Astrocyte (in vitro differentiated cells and primary cell): ENCODE data around the gene GLB1L2. TPM values are rescaled to one million over a fixed set of nuclear protein-coding genes. Genes with fewer than 3 reads are reported as not detected.

Source experiments
- DNase-seq: peaks from one replicate; pipeline ENCODE4 v3.0.0-alpha.2; 2010; ENCODE audit warnings: low read depth
- FAIRE-seq: peaks from 2 replicates; lab custom pipeline; 2011; peaks lifted over from hg19 to GRCh38; lab: Jason Lieb, UNC
- H2AFZ ChIP-seq: 2 replicates; pipeline ENCODE4 v1.6.0; 2012; ENCODE audit warnings: low read depth, low read length, inconsistent platforms
- H3K27ac ChIP-seq: 2 replicates; pipeline ENCODE4 v1.5.1; 2011; ENCODE audit warnings: low read depth, low read length, inconsistent platforms
- H3K27me3 ChIP-seq: 2 replicates; pipeline ENCODE4 v1.6.0; 2011; ENCODE audit warnings: low read length, inconsistent platforms; ENCODE audit not compliant: insufficient read depth
- H3K36me3 ChIP-seq: 2 replicates; pipeline ENCODE4 v1.5.1; 2011; ENCODE audit warnings: low read length, inconsistent platforms; ENCODE audit not compliant: insufficient read depth
- H3K4me1 ChIP-seq: 2 replicates; pipeline ENCODE4 v1.5.1; 2011; ENCODE audit warnings: low read length, inconsistent platforms; ENCODE audit not compliant: insufficient read depth
- H3K4me2 ChIP-seq: 2 replicates; pipeline ENCODE4 v1.6.0; 2012; ENCODE audit warnings: low read length, inconsistent platforms
- H3K4me3 ChIP-seq: 2 replicates; pipeline ENCODE4 v1.5.1; 2011; ENCODE audit warnings: low read depth, mild to moderate bottlenecking, low read length, inconsistent platforms; ENCODE audit not compliant: insufficient read depth
- H3K79me2 ChIP-seq: 2 replicates; pipeline ENCODE4 v1.6.0; 2012; ENCODE audit warnings: mild to moderate bottlenecking, low read length, inconsistent platforms; ENCODE audit not compliant: insufficient read depth
- H3K9ac ChIP-seq: 2 replicates; pipeline ENCODE4 v1.6.0; 2012; ENCODE audit warnings: mild to moderate bottlenecking, low read length, inconsistent platforms
- H3K9me3 ChIP-seq: 2 replicates; pipeline ENCODE4 v1.5.1; 2012; ENCODE audit warnings: low read depth, mild to moderate bottlenecking, low read length, inconsistent platforms; ENCODE audit not compliant: insufficient read depth
- H4K20me1 ChIP-seq: 2 replicates; pipeline ENCODE4 v1.6.0; 2012; ENCODE audit warnings: low read length, inconsistent platforms; ENCODE audit not compliant: insufficient read depth
- H3K27ac Mint-ChIP-seq: one replicate; pipeline ENCODE4 v1.8.0; 2021; ENCODE audit warnings: mild to moderate bottlenecking, mixed read lengths; ENCODE audit not compliant: unreplicated experiment
- H3K27me3 Mint-ChIP-seq: one replicate; pipeline ENCODE4 v1.8.0; 2021; ENCODE audit warnings: low read depth, mixed read lengths; ENCODE audit not compliant: unreplicated experiment
- H3K36me3 Mint-ChIP-seq: one replicate; pipeline ENCODE4 v1.8.0; 2021; ENCODE audit warnings: low read depth, mixed read lengths; ENCODE audit not compliant: unreplicated experiment
- H3K4me1 Mint-ChIP-seq: one replicate; pipeline ENCODE4 v1.8.0; 2021; ENCODE audit warnings: low read depth, mixed read lengths; ENCODE audit not compliant: unreplicated experiment
- H3K4me3 Mint-ChIP-seq: one replicate; pipeline ENCODE4 v1.8.0; 2021; ENCODE audit warnings: mild to moderate bottlenecking, moderate library complexity, mixed read lengths; ENCODE audit not compliant: unreplicated experiment
- H3K9me3 Mint-ChIP-seq: one replicate; pipeline ENCODE4 v1.8.0; 2021; ENCODE audit warnings: mild to moderate bottlenecking, mixed read lengths; ENCODE audit not compliant: unreplicated experiment
- EZH2 ChIP-seq: IDR thresholded peaks from 2 replicates; pipeline ENCODE4 v1.6.1; 2012; ENCODE audit warnings: mild to moderate bottlenecking, low read length, inconsistent platforms; ENCODE audit not compliant: insufficient read depth
- total RNA-seq: library from RNA; stranded (reverse); gene quantifications from 2 replicates; pipeline ENCODE4 v1.2.1, GENCODE V29; 2021
- TF ChIP-seq, protein P1 (sequence below): IDR thresholded peaks from 2 replicates; pipeline ENCODE4 v1.5.1; 2011; ENCODE audit warnings: low read depth, mild to moderate bottlenecking, inconsistent platforms, low read length, moderate library complexity; ENCODE audit not compliant: insufficient read depth

GLB1L2 gene
- total RNA-seq, 1 donor from 2014 or later, result 2.8 TPM

DNA sequence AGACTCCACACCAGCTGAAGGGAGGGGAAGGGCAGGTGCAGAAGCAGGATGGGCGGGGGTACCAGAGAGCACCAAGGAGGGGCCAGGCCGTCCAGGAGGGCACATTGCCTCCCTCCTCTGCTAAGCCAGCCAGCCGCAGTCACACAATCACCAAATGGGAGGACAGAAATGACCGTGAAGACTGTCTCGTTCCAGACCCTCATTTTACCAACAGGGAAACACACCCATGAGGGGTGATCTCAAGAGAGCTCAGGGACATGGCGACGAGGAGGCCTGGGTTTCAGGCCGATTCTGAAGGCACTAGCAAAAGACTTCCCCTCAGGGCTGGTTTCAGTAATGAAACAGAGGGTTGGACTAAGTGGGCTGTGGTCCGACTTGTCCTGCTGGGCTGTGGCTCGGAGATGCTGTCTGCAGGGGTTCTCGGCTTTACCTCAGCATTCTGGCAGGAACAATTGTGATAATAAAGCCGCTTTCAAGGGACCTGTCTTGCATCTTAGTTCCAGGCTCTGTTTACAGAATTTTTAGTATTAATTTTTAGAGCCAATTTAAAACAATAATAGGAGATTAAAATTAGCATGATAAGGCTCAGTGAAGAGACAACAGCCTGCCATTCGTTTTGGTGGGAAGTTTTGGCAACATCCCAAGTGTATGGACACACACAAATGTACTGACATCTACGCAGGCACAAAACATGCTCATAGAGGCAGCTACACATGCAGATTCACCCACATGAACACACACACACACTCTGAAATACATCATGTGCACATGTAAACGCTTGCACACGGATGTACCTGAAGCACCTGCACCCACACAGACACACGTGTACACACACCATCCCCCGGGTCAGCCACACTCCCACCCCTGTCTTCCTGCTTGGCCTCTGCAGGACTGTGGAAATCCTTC lies 82.3 kb downstream of the GLB1L2 start:
- Histone ChIP-seq H3K9me3 (no peaks in the 10 kb centered on the region), H3K36me3 (no peaks in the 10 kb centered on the region), H3K27me3 (peaks cover 26% of the 10 kb centered on the region), H3K4me3 (no peak overlapping the region), H3K79me2 (no peaks in the 10 kb centered on the region), H3K27ac (no peak overlapping the region), H3K4me1 (no peaks in the 10 kb centered on the region), H2AFZ (no peak overlapping the region), H3K9ac (no peak overlapping the region), H4K20me1 (peaks cover 6% of the 10 kb centered on the region), H3K4me2 (no peak overlapping the region)
- H3K27ac Mint-ChIP-seq, result no peak overlapping the region
- no peaks in the 10 kb centered on the region for H3K36me3 Mint-ChIP-seq
- TF ChIP-seq, protein P1, sequence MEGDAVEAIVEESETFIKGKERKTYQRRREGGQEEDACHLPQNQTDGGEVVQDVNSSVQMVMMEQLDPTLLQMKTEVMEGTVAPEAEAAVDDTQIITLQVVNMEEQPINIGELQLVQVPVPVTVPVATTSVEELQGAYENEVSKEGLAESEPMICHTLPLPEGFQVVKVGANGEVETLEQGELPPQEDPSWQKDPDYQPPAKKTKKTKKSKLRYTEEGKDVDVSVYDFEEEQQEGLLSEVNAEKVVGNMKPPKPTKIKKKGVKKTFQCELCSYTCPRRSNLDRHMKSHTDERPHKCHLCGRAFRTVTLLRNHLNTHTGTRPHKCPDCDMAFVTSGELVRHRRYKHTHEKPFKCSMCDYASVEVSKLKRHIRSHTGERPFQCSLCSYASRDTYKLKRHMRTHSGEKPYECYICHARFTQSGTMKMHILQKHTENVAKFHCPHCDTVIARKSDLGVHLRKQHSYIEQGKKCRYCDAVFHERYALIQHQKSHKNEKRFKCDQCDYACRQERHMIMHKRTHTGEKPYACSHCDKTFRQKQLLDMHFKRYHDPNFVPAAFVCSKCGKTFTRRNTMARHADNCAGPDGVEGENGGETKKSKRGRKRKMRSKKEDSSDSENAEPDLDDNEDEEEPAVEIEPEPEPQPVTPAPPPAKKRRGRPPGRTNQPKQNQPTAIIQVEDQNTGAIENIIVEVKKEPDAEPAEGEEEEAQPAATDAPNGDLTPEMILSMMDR, result no peak
- TF ChIP-seq EZH2, result no peak
- no peak overlapping the region for H3K4me3 Mint-ChIP-seq
- no peak for FAIRE-seq
- DNase-seq, result no peak
- H3K9me3 Mint-ChIP-seq, result peaks cover under 1% of the 10 kb centered on the region
- peaks cover 67% of the 10 kb centered on the region for H3K27me3 Mint-ChIP-seq
- peaks cover 2% of the 10 kb centered on the region for H3K4me1 Mint-ChIP-seq

DNA sequence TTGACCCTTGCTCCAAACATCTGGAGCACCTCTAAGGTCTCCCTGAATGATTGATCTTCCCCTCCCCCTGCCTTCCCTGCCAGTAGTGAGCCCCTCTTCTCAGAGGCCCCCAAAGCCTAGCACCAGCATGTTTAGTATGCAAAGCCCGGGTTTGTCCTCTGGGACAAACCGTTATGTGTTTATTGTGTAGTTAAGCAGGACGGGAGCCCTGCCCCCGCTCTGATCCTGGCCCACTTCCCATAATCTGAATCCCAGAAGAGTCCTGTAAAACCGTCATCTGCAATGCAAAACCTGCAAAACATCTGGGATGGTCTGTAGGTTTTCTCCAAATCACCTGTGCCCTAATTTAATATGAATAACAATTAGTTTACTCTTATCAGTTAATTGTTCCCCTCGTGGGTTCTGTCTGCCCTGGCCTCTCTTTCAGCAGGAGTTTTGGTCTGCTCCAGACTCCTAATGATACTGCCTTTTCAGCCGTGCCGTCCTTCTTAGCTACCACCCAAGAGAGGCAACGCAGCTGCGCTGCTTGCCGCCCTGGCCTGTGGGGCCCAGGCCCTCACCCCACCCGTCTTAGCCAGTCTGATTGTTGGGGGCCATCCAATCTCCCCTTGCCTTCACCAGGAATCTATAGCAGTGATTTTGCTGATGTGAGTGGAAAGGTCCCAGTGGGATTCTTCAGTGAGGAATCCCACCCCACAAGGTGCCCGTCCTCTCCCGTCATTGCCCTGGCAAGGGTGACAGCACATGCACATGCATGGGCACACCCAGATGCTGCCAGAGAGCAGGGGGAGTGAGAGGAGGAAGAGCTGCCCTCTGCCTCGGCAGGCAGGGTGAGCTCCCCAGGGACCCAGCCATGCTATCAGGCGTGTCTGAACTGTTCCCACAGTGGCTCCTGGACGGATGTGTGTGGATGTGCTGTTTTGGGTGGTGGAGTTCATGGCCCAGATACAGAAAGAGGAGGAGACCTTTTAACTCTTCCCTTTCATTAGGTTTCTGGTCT lies 83.3 kb downstream of the GLB1L2 start:
- no peak for FAIRE-seq
- Mint-ChIP-seq H3K27me3 (peaks cover 58% of the 10 kb centered on the region), H3K4me3 (peak overlapping the region; percentile 27)

More for the DNA sequence above, 83.3 kb downstream of the GLB1L2 start:
- no peak for TF ChIP-seq EZH2
- TF ChIP-seq, protein P1, result no peak
- no peaks in the 10 kb centered on the region for H3K9me3 ChIP-seq
- H3K27ac ChIP-seq, result no peak overlapping the region
- no peak overlapping the region for H3K4me3 ChIP-seq
- H4K20me1 ChIP-seq, result peaks cover 6% of the 10 kb centered on the region
- no peaks in the 10 kb centered on the region for H3K36me3 Mint-ChIP-seq
- peaks cover 2% of the 10 kb centered on the region for H3K4me1 Mint-ChIP-seq
- DNase-seq, result no peak
- peaks cover 3% of the 10 kb centered on the region for H3K9me3 Mint-ChIP-seq
- no peaks in the 10 kb centered on the region for H3K36me3 ChIP-seq
- H3K27ac Mint-ChIP-seq, result no peak overlapping the region
- H3K27me3 ChIP-seq, result peaks cover 24% of the 10 kb centered on the region
- no peaks in the 10 kb centered on the region for H3K4me1 ChIP-seq
- no peaks in the 10 kb centered on the region for H3K79me2 ChIP-seq
- H2AFZ ChIP-seq, result no peak overlapping the region
- no peak overlapping the region for H3K9ac ChIP-seq
- H3K4me2 ChIP-seq, result no peak overlapping the region
